PC-3 (cell line): ENCODE data around the gene SLC25A48. TPM values are rescaled to one million over a fixed set of nuclear protein-coding genes. Genes with fewer than 3 reads are reported as not detected.

ENCODE experiments used
- ATAC-seq: fragments of 200-7000 bp; cut with Tn5 transposase; 2 replicates; pipeline ENCODE4 v1.9.1; 2020; ENCODE audit warnings: mild to moderate bottlenecking, moderate library complexity
- BruUV-seq: library from RNA; stranded (reverse); fragments of 400-500 nt; replicated peaks from 2 replicates; lab custom pipeline; 2021; lab: Mats Ljungman, UMichigan
- CTCF ChIA-PET: fragments of 300-600 bp; sonication (Branson Sonifier 250); formaldehyde crosslinking; loops from one replicate; lab custom pipeline; 2022; ENCODE audit warnings: antibody characterized with exemption; lab: Charles Lee
- POLR2A ChIA-PET: fragments of 300-600 bp; sonication (Branson Sonifier 250); formaldehyde crosslinking; loops from one replicate; lab custom pipeline; 2022; ENCODE audit warnings: antibody characterized with exemption; ENCODE audit not compliant: unreplicated experiment; lab: Charles Lee
- DNase-seq: peaks from one replicate; pipeline ENCODE4 v3.0.0-alpha.2; 2015
- H2AFZ ChIP-seq: fragments of 300-600 bp; sonication (generic); 2 replicates; pipeline ENCODE4 v1.6.0; 2016; ENCODE audit warnings: antibody characterized with exemption, low read length
- H3F3A ChIP-seq: fragments of 300-600 bp; sonication (generic); one replicate; pipeline ENCODE4 v1.6.0; 2017; ENCODE audit warnings: antibody characterized with exemption, low read length, control low read depth, mild to moderate bottlenecking; ENCODE audit not compliant: unreplicated experiment
- H3K27ac ChIP-seq: fragments of 300-600 bp; sonication (generic); 2 replicates; pipeline ENCODE4 v1.5.1; 2016; ENCODE audit warnings: mild to moderate bottlenecking, low read length
- H3K27me3 ChIP-seq: fragments of 300-600 bp; sonication (generic); 2 replicates; pipeline ENCODE4 v1.6.1; 2016; ENCODE audit warnings: low read length, mixed read lengths
- H3K36me3 ChIP-seq: fragments of 300-600 bp; sonication (generic); 2 replicates; pipeline ENCODE4 v1.6.1; 2016; ENCODE audit warnings: low read depth, mixed run types, low read length, mixed read lengths
- H3K4me1 ChIP-seq: fragments of 300-600 bp; sonication (generic); 2 replicates; pipeline ENCODE4 v1.5.1; 2016; ENCODE audit warnings: low read length; ENCODE audit not compliant: insufficient read depth
- H3K4me2 ChIP-seq: fragments of 300-600 bp; sonication (generic); 2 replicates; pipeline ENCODE4 v1.6.0; 2016; ENCODE audit warnings: low read length
- H3K4me3 ChIP-seq: fragments of 300-600 bp; sonication (generic); 2 replicates; pipeline ENCODE4 v1.5.1; 2016; ENCODE audit warnings: mild to moderate bottlenecking, low read length, mixed read lengths
- H3K79me2 ChIP-seq: fragments of 300-600 bp; sonication (generic); 2 replicates; pipeline ENCODE4 v1.6.1; 2017; ENCODE audit warnings: low read length, mixed read lengths
- H3K9ac ChIP-seq: fragments of 300-600 bp; sonication (generic); 2 replicates; pipeline ENCODE4 v1.6.0; 2016; ENCODE audit warnings: mild to moderate bottlenecking, low read length
- H3K9me2 ChIP-seq: fragments of 300-600 bp; sonication (generic); replicated peaks from 2 replicates; pipeline ENCODE4 v1.6.1; 2016; ENCODE audit warnings: mixed run types, low read length, mixed read lengths
- H3K9me3 ChIP-seq: fragments of 300-600 bp; sonication (generic); 2 replicates; pipeline ENCODE4 v1.6.1; 2016; ENCODE audit warnings: low read length, mixed read lengths
- H4K20me1 ChIP-seq: fragments of 300-600 bp; sonication (generic); 2 replicates; pipeline ENCODE4 v1.6.1; 2016; ENCODE audit warnings: low read length, mixed read lengths
- CTCF ChIP-seq: fragments of 300-600 bp; sonication (generic); conservative IDR thresholded peaks from 2 replicates; pipeline ENCODE4 v1.5.1; 2017; ENCODE audit warnings: antibody characterized with exemption, low read depth, mild to moderate bottlenecking, low read length
- EZH2 ChIP-seq: fragments of 300-600 bp; sonication (generic); IDR thresholded peaks from one replicate; pipeline ENCODE4 v1.6.1; 2017; ENCODE audit warnings: antibody characterized with exemption, mild to moderate bottlenecking, low read length; ENCODE audit not compliant: unreplicated experiment
- EZH2phosphoT487 ChIP-seq: fragments of 300-600 bp; sonication (generic); IDR thresholded peaks from 2 replicates; pipeline ENCODE4 v1.6.1; 2018; ENCODE audit warnings: mild to moderate bottlenecking, antibody characterized with exemption, low read length, borderline replicate concordance
- intact Hi-C: fragments of 100-400 bp; cut with micrococcal nuclease; formaldehyde crosslinking; loops from 2 replicates; pipeline ENCODE4 v1.9.0; 2023
- total RNA-seq: library from RNA; depleted of rRNA; stranded (reverse); fragments of >200 nt; gene quantifications from 2 replicates; pipeline ENCODE4 v1.2.3, GENCODE V29; 2014

Gene SLC25A48
- total RNA-seq, 1 experiment from 2014 or later = not detected

- no peak for TF ChIP-seq EZH2phosphoT487
- BruUV-seq = no TSS peak
- DNase-seq = no peak
- intact Hi-C loops = no loop called here
- Histone ChIP-seq H3K79me2 (no peaks in the 10 kb centered on the region), H3K27ac (peak overlapping the region; percentile 77), H3K9ac (no peak overlapping the region), H3K36me3 (no peaks in the 10 kb centered on the region), H3K9me3 (no peaks in the 10 kb centered on the region), H3F3A (peaks cover 4% of the 10 kb centered on the region), H3K9me2 (no peaks in the 10 kb centered on the region), H3K27me3 (peaks cover 12% of the 10 kb centered on the region; the same call in 1 of the 2 replicates), H2AFZ (no peak overlapping the region), H3K4me2 (no peak overlapping the region), H4K20me1 (no peaks in the 10 kb centered on the region), H3K4me1 (peaks cover 31% of the 10 kb centered on the region), H3K4me3 (no peak overlapping the region)
- CTCF ChIA-PET = no interaction called here
- POLR2A ChIA-PET = no interaction called here
- no peak for ATAC-seq
Measured at GRCh38 chr5:135916638-135917263, 82.3 kb downstream of the SLC25A48 start.

- intact Hi-C loops = no loop called here
- H3K79me2 ChIP-seq = no peaks in the 10 kb centered on the region
- no peaks in the 10 kb centered on the region for H3K9me3 ChIP-seq
- H2AFZ ChIP-seq = no peak overlapping the region
- no peak for ATAC-seq
- TF ChIP-seq EZH2phosphoT487 = no peak
- no peak for TF ChIP-seq EZH2
- TF ChIP-seq CTCF = no peak
- H3K36me3 ChIP-seq = no peaks in the 10 kb centered on the region
- DNase-seq = no peak
- ChIA-PET POLR2A (no interaction called here), CTCF (no interaction called here)
- H3K27me3 ChIP-seq = peaks cover 2% of the 10 kb centered on the region; the same call in 1 of the 2 replicates
- no peaks in the 10 kb centered on the region for H3K9me2 ChIP-seq
- peaks cover 7% of the 10 kb centered on the region for H3F3A ChIP-seq
- peaks cover 28% of the 10 kb centered on the region for H3K4me1 ChIP-seq
- no TSS peak for BruUV-seq
- no peak overlapping the region for H3K4me3 ChIP-seq
- H4K20me1 ChIP-seq = no peaks in the 10 kb centered on the region
- no peak overlapping the region for H3K27ac ChIP-seq
- no peak overlapping the region for H3K4me2 ChIP-seq
- H3K9ac ChIP-seq = no peak overlapping the region
Measured at GRCh38 chr5:135920199-135920598, 85.7 kb downstream of the SLC25A48 start.

GRCh38 chr5:135921388-135921787, 86.9 kb downstream of the SLC25A48 start:
- H3K36me3 ChIP-seq = no peaks in the 10 kb centered on the region
- no peak overlapping the region for H3K4me3 ChIP-seq
- no peak overlapping the region for H2AFZ ChIP-seq
- DNase-seq = peak; percentile 68
- H3K27me3 ChIP-seq = no peaks in the 10 kb centered on the region
- ATAC-seq = no peak
- peaks cover 17% of the 10 kb centered on the region for H3K4me1 ChIP-seq
- BruUV-seq = no TSS peak
- no peak overlapping the region for H3K9ac ChIP-seq
- 0 out of 2 replicates have a peak overlapping the region, but pooled peaks have one; percentile 41 for H3K4me2 ChIP-seq
- H3K9me2 ChIP-seq = no peaks in the 10 kb centered on the region
- TF ChIP-seq EZH2phosphoT487 (no peak), CTCF (no peak), EZH2 (no peak)
- no peaks in the 10 kb centered on the region for H3K79me2 ChIP-seq
- H3K9me3 ChIP-seq = no peaks in the 10 kb centered on the region
- H3K27ac ChIP-seq = peak overlapping the region; percentile 65
- POLR2A ChIA-PET = no interaction called here
- H4K20me1 ChIP-seq = no peaks in the 10 kb centered on the region
- CTCF ChIA-PET = interaction anchor here (0.5 kb wide), 1 partner anchor 16 kb away, joined by 4 read pairs; no protein-coding TSS in a partner anchor
- H3F3A ChIP-seq = peaks cover 7% of the 10 kb centered on the region
- intact Hi-C loops = no loop called here
